ENCODE results near the gene CRYBG1. TPM values are rescaled to one million over a fixed set of nuclear protein-coding genes. Genes with fewer than 3 reads are reported as not detected.

Gene CRYBG1
- total and polyA plus RNA-seq, 2 of the 13 experiments (the other 11 are each of a cell fraction or from before 2014, with no cell fraction given): 10.1 to 21.9 TPM

- POLR2A ChIA-PET: no interaction called here
- CTCF ChIA-PET (ENCODE audit: low intra/inter-chr PET ratio, low total read pairs): no interaction called here
- no TSS peak for BruUV-seq (replicated peaks)
These were observed 69.9 kb downstream of the CRYBG1 start for GRCh38 chr6:106430466-106430865.

DNA sequence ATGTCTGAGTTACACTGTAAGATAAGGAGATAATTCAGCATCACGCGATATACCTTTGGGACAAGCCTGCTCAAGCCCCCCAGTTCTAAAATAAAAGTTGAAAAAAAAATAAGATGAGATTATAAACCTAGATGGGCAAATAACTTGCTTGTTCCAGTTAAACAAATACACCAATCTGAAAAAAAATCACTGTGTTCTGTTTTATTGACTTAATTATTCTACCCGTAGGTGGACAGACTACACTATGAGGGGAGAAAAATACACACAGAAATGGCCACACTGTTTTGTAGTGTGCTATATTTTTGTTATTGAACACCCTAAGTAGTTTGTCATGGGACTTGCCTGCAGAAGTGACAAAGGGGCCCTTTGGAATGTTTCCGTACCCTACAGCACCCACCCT is 70.9 kb downstream of the CRYBG1 start:
- ChIA-PET CTCF (ENCODE audit: low intra/inter-chr PET ratio, low total read pairs) (no interaction called here), POLR2A (no interaction called here)
- H3K27ac ChIP-seq (ENCODE audit: extremely low read length, insufficient read depth, low read length): no peak overlapping the region
- no peaks in the 10 kb centered on the region for H3K27me3 ChIP-seq (ENCODE audit: control insufficient read depth in 1 of 2, insufficient read depth in 2 of 2, low read length in 2 of 2)
- in situ Hi-C loops (cut with HindIII; ENCODE audit: extremely low pct_ligation_motif_present, low pct_unique_long_range_greater_than_20kb) (no loop called here), intact Hi-C loops (cut with micrococcal nuclease; ENCODE audit: unreplicated experiment) (no loop called here)
- 84% methylated on average over 4 of the region's 4 CpGs for WGBS (ENCODE audit: low lambda C conversion rate)
- DNase-seq (ENCODE audit: low spot score) (no peak), FAIRE-seq (no peak), ATAC-seq (no peak)
- no peaks in the 10 kb centered on the region for H3K36me3 ChIP-seq (replicated peaks in 1 of 2; ENCODE audit: control insufficient read depth in 1 of 2, insufficient read depth in 2 of 2, low read length in 2 of 2)
- no peaks in the 10 kb centered on the region for H4K20me1 ChIP-seq (ENCODE audit: insufficient read depth, low read length)
- H3K4me2 ChIP-seq (ENCODE audit: low read depth, low read length): no peak overlapping the region
- H2AFZ ChIP-seq (ENCODE audit: low read length): no peak overlapping the region
- H3K79me2 ChIP-seq (ENCODE audit: insufficient read depth, low read length): no peaks in the 10 kb centered on the region
- H3K9me3 ChIP-seq (ENCODE audit: low read length): no peaks in the 10 kb centered on the region
- no TSS peak for BruUV-seq (replicated peaks)
- H3K4me1 ChIP-seq (ENCODE audit: insufficient read depth, low read length): peaks cover 8% of the 10 kb centered on the region
- no peak overlapping the region for H3K9ac ChIP-seq (ENCODE audit: insufficient read depth, low read depth, low read length)
- no peak overlapping the region for H3K4me3 ChIP-seq (replicated peaks in 1 of 3; ENCODE audit: insufficient read depth in 1 of 3, low read depth in 2 of 3, low read length in 3 of 3)
- TF ChIP-seq GZF1 (CRISPR knock-in tag; IDR thresholded peaks at IDR 0.05): no peak
- TF ChIP-seq MAFG (CRISPR knock-in tag; IDR thresholded peaks at IDR 0.05): no peak
- TF ChIP-seq PCBP1 (IDR thresholded peaks at IDR 0.05; ENCODE audit: borderline replicate concordance, low read depth, low read length): no peak
- no peak for TF ChIP-seq JUN (CRISPR knock-in tag; IDR thresholded peaks at IDR 0.05)
- TF ChIP-seq CREM (IDR thresholded peaks at IDR 0.05): no peak
- TF ChIP-seq CREM (CRISPR knock-in tag; IDR thresholded peaks at IDR 0.05): no peak
- no peak for TF ChIP-seq ZBTB43 (CRISPR knock-in tag; conservative IDR thresholded peaks at IDR 0.05)
- no peak for TF ChIP-seq IKZF1 (IDR thresholded peaks at IDR 0.05)
- no peak for TF ChIP-seq JDP2 (CRISPR knock-in tag; IDR thresholded peaks at IDR 0.05; ENCODE audit: borderline replicate concordance)
- TF ChIP-seq DMAP1 (CRISPR knock-in tag; IDR thresholded peaks at IDR 0.05): no peak
- no peak for TF ChIP-seq TCF7 (IDR thresholded peaks at IDR 0.05; ENCODE audit: low read depth)
- no peak for TF ChIP-seq ZNF883 (CRISPR knock-in tag; IDR thresholded peaks at IDR 0.05; ENCODE audit: not compliant biosample characterization)
- TF ChIP-seq ERF (CRISPR knock-in tag; IDR thresholded peaks at IDR 0.05): no peak

More at GRCh38 chr6:106430466-106430865, 69.9 kb downstream of the CRYBG1 start:
- no peaks in the 10 kb centered on the region for H4K20me1 ChIP-seq (ENCODE audit: insufficient read depth, low read length)
- WGBS (ENCODE audit: low lambda C conversion rate): 27% methylated on average over 7 of the region's 7 CpGs
- DNase-seq (ENCODE audit: low spot score): no peak
- peak; percentile 31; the same call in 2 of the 3 replicates for ATAC-seq
- intact Hi-C loops (cut with micrococcal nuclease; ENCODE audit: unreplicated experiment) (no loop called here), in situ Hi-C loops (cut with HindIII; ENCODE audit: extremely low pct_ligation_motif_present, low pct_unique_long_range_greater_than_20kb) (no loop called here)
- H3K9ac ChIP-seq (ENCODE audit: insufficient read depth, low read depth, low read length): no peak overlapping the region
- H3K9me3 ChIP-seq (ENCODE audit: low read length): no peaks in the 10 kb centered on the region
- H3K4me2 ChIP-seq (ENCODE audit: low read depth, low read length): no peak overlapping the region
- H3K79me2 ChIP-seq (ENCODE audit: insufficient read depth, low read length): no peaks in the 10 kb centered on the region
- no peak overlapping the region for H3K4me3 ChIP-seq (replicated peaks in 1 of 3; ENCODE audit: insufficient read depth in 1 of 3, low read depth in 2 of 3, low read length in 3 of 3)
- no peak for FAIRE-seq
- H3K36me3 ChIP-seq (replicated peaks in 1 of 2; ENCODE audit: control insufficient read depth in 1 of 2, insufficient read depth in 2 of 2, low read length in 2 of 2): no peaks in the 10 kb centered on the region
- no peaks in the 10 kb centered on the region for H3K27me3 ChIP-seq (ENCODE audit: control insufficient read depth in 1 of 2, insufficient read depth in 2 of 2, low read length in 2 of 2)
- no peak overlapping the region for H3K27ac ChIP-seq (ENCODE audit: extremely low read length, insufficient read depth, low read length)
- TF ChIP-seq, protein P1, sequence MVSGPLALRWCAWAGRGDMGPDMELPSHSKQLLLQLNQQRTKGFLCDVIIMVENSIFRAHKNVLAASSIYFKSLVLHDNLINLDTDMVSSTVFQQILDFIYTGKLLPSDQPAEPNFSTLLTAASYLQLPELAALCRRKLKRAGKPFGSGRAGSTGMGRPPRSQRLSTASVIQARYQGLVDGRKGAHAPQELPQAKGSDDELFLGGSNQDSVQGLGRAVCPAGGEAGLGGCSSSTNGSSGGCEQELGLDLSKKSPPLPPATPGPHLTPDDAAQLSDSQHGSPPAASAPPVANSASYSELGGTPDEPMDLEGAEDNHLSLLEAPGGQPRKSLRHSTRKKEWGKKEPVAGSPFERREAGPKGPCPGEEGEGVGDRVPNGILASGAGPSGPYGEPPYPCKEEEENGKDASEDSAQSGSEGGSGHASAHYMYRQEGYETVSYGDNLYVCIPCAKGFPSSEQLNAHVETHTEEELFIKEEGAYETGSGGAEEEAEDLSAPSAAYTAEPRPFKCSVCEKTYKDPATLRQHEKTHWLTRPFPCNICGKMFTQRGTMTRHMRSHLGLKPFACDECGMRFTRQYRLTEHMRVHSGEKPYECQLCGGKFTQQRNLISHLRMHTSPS (CRISPR knock-in tag; IDR thresholded peaks at IDR 0.05; ENCODE audit: low read depth): no peak
- TF ChIP-seq ATAD3A (CRISPR knock-in tag; IDR thresholded peaks at IDR 0.05) (no peak), SUZ12 (IDR thresholded peaks at IDR 0.05; ENCODE audit: low read depth, low read length) (no peak), HNF4A (CRISPR knock-in tag; IDR thresholded peaks at IDR 0.05) (peak; percentile 19; the same call in 1 of the 2 replicates)
- no peak overlapping the region for H2AFZ ChIP-seq (ENCODE audit: low read length)
- H3K4me1 ChIP-seq (ENCODE audit: insufficient read depth, low read length): peaks cover 8% of the 10 kb centered on the region
